ENCODE measurements around the gene C19orf47.
"Not testable (repeated sequence)": the region's sequence is repeated elsewhere in the genome, so short reads cannot be mapped to it uniquely, and the experiment has no call there.

C19orf47 gene

GRCh38 chr19:40342644-40343311, 5.4 kb downstream of the C19orf47 start:
- no peak for DNase-seq

- no peak for DNase-seq
Measured at GRCh38 chr19:40341601-40342482, 6.4 kb downstream of the C19orf47 start.

GRCh38 chr19:40339018-40339728, 9.0 kb downstream of the C19orf47 start:
- no peak for DNase-seq

- DNase-seq, result no peak
Measured at GRCh38 chr19:40337594-40337993, 10.6 kb downstream of the C19orf47 start.

DNA sequence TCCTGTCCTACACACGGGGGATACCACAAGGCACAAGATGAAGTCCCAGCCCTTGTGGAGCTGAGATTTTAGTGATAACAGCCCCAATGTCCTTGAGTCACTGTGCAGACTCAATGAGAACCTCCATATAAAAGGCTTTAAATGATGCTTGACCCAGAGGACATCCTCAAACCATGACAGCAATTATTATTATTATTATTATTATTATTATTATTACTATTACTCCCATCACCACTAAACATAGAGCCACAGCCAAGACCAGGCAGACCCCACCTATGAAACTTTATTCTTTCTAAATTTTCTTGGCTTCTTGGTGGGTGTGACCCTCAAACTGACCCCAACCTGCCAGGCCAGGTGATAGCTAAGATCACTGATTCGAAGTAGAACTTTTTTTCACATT, 11.1 kb downstream of the C19orf47 start:
- DNase-seq, result no peak

DNA sequence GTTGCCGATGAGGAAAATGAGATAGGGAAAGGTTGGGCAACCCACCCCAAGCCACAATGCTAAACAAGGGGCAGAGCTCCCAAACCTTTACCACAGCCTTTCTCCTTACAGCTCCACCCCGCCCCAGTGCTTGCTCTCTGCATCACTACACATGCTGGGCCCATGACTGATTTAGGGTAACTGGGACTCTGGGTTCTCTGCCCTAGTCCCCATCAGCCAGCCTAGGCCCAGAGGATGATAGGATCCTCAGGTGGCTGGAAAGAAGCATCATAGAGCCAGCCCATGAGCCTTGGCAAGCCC, 11.6 kb downstream of the C19orf47 start:
- DNase-seq, result no peak

DNA sequence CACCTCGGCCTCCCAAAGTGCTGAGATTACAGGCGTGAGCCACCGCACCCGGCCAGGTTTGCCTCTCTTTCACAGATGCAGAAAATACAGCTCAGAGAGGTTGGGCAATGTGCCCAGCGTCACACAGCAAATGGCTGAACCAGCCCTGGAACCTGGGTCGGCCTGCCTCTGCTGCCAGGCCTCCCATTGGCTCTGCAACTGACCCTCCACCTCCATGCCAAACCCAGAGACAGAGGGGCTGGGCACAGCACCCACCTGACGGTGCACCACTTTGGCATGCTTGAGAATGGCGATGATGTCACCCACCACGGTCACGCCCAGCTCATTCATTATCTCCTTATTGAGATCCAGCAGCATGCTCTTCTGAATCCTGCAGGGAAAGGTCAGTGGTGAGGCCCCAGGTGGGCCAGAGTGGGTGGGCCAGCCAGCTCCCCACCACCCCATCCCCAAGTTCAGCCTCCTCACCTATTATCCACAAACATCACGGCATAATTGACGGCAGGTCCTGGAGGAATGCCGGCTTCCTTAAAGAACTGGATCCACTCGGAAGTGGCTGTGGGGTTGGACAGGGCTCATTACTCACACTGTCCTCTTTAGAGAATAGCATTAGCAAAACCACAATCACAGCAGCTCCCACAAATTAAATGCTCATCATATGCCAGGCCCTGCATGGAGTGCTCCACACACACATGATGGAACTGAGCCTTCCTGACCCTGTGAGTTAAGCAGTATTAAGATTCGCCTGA, 12.2 kb downstream of the C19orf47 start:
- no peak for DNase-seq

DNA sequence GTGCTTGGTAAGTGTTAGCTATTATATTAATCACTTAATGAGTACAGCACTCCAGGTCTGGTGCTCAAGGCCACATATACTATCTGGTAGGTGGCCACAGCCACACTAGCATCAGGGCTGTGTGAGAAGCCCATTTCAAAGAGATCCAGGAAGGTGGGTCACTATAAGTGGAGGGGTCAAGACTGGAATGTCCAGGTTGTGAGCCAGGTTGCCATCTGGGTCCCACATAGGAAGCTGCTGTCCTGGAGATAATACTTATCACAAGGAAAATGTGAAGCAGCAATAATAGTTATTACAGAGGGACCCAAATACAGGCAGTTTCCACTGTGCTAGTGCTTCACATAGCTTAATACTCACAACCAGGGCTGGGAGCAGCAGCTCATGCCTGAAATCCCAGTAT, 13.1 kb downstream of the C19orf47 start:
- DNase-seq, result no peak

GRCh38 chr19:40333083-40333482, 15.1 kb downstream of the C19orf47 start:
- not testable (repeated sequence) for DNase-seq

DNA sequence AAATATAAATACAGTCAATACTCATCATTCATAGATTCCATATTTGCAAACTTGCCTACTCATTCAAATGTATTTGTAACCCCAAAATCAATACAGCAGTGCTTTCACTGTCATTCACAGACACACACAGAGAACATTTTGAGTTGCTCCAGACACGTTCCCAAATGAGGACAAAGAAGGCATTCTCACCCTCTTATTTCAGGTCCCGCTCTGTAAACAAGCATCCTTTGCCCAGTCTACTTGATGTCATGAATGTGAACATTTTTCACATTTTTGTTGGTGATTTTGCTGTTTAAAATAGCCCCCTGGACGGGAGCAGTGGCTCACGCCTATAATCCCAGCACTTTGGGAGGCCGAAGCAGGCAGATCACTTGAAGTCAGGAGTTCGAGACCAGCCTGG, 15.5 kb downstream of the C19orf47 start:
- DNase-seq, result no peak

DNA sequence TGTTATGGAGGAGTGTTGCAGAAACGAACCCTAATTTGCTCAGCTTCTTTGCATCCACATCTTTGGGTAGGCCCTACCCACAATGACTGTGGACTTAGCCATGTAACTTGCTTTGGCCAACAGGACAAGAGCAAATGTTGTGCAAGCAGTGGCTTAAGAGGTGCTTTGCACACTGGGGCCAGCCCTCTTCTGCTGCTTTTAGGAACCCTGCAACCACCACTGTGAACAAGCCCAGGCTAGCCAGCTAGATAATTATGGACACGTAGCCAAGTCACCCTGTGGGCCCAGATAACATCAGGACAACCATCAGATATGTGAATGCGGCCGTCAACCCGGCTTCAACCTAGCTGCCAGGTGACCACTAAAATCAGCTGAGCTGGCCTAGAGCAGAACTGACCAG, 17.1 kb downstream of the C19orf47 start:
- DNase-seq, result no peak

- DNase-seq, result no peak
Measured at GRCh38 chr19:40326201-40326600, 22.0 kb downstream of the C19orf47 start.

DNA sequence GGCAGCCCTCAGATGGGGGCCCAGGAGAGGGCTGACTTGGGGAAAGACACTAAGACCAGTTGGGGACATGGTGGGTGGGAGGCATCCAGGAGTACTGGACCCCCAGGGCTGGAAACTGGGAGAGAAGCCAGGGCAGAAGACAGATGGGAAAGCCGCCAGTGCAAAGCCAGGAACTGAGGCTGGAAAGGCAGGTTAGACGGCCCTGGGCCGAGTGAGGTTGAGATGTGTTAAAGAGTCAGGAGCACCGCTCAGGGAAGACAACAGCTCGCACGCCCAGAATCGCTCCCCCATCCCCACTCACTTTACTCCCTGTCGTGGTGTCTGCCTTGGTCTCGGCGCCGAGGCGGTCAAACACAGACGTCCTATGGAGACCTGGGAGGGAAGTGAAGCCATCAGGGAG, 24.5 kb downstream of the C19orf47 start:
- no peak for DNase-seq

DNA sequence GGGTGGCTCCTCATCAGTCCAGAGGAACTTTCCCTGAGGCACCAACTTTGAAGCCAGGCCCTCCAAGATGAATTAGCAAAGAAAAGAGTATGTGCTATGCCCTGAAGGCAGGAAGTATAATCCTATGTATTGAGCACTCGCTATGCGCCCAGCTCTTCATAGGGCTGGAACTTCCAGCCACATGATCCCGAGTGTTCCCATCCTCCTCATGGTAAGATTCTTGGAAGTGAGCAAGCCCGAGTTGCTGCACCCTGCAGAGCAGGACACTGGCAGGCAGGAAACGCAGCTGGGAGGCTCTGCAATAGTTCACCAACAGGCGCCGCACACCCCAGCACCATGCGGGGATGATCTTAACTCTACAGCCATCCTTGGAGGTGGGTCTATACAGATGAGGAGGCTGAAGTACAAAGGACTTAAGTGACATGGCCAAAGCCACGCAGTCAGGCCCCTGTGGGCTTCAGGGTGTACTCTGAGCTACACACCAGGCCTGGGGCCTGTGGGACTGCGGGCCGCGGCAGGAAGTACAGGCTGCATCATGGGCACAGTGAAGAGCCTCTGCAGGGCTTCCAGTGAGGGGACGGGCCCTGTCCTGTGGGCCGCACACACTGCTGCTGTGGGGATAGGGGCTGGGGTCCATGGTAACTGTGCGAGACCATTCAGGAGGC, 25.1 kb downstream of the C19orf47 start:
- DNase-seq, result no peak

DNA sequence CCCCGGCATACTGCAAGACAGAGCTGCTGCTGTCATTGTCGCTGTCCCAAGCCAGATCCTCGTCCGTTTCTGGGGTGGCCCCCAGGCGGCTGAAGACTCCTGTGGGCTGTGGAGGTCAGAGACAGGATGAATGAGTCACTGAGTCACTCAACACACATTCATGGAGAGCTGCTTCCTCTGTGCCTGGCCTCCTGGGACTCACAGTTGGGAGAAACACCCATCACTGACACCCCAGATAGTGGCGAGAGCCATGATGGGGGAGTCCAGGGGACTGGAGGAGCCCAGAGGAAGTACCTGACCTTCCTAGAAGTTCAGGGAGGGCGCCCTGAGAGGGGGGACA, 26.0 kb downstream of the C19orf47 start:
- DNase-seq, result no peak

DNA sequence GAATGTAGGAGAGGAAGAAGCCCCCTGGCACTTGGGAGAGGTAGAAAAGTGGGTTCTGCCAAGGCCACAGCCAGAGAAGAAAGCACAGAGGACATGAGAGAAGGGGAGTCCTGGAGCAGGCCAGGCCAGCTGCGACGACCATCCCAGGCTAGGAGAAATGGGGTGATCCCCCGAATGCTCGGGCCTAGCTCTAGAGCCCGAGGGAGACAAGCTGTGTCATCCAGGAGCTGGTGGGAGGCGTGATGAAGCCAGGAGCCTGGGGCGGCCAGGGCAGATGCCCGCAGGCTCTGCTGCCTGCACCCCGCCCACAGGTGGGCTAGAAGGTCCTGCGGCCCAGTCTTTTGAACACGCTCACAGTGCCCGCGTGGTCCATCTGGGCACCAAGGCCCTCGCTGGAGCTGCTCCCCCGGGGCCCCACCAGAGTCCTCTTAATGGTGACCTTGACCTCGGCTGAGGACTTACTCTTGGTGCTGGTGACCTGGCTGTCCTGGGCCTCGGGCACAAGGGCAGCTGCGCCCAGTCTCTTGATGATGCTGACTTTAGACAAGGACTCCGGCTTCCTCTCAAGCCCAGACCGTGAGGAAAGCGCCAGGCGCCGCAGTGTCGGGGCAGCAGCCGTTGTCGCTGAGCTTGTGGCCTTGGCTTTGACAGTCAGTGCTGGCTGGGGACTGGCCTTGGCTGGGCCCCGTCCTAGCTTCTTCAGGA, 26.5 kb downstream of the C19orf47 start:
- DNase-seq, result no peak

DNA sequence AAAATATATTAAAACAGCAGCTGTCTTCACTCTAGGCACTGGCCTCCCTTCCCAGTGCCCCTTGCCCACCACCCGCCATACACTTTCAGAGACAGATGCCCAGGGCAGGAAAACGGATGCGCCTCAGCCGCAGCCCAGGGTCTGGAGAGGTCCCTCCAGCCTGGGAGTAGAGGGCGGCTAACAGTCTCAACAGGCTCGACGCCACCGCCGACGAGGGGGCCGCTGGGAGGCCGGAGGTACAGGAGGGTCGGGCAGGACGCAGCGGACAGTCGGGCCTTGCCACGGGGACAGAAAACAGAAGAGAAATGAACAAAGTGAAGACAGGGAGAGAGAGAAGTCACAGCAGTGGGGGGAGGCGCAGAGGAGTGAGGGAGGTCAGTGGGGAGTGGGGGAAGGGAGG, 27.1 kb downstream of the C19orf47 start:
- no peak for DNase-seq

GRCh38 chr19:40320558-40320935, 27.6 kb downstream of the C19orf47 start:
- no peak for DNase-seq

DNA sequence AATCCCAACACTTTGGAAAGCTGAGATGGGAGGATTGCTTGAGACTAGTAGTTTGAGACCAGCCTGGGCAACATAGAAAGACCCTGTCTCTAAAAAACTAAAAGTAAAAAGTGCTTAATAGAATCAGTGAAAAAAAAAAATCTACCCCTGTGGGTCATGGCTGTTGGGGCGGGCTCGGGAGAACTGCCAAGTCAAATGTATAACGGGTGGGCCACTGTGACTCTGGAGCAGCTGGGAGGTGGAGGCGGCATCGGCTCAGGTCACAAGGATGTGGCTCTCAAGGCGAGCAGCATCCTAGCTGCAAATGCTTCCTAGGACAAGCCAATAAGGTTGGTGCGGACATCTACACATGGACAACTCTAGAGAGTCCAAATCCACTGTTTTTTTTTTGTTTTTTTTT, 30.9 kb downstream of the C19orf47 start:
- DNase-seq, result no peak

GRCh38 chr19:40315812-40316470, 32.3 kb downstream of the C19orf47 start:
- no peak for DNase-seq

- DNase-seq, result no peak
Measured at GRCh38 chr19:40314656-40315055, 33.5 kb downstream of the C19orf47 start.
